HAP-1 (cell line): Measurements from ENCODE around the gene TASL.
"Not testable (repeated sequence)": the region's sequence is repeated elsewhere in the genome, so short reads cannot be mapped to it uniquely, and the experiment has no call there.

ENCODE experiments used
- DNase-seq, 2 experiments: peaks; one replicate each; pipeline ENCODE4 v3.0.0-alpha.2; 2016 to 2020; ENCODE audit warnings: low spot score in 2 of 2
- H3K27me3 ChIP-seq: fragments of 250-450 bp; sonication (Bioruptor Pico); 2 replicates; pipeline ENCODE4 v1.5.1; 2020; ENCODE audit warnings: low read depth, mild to moderate bottlenecking, moderate library complexity
- H3K36me3 ChIP-seq: fragments of 250-450 bp; sonication (Bioruptor Pico); replicated peaks from 2 replicates; pipeline ENCODE4 v1.5.1; 2020; ENCODE audit warnings: mild to moderate bottlenecking
- H3K4me1 ChIP-seq: fragments of 250-450 bp; sonication (Bioruptor Pico); 2 replicates; pipeline ENCODE4 v1.5.1; 2020; ENCODE audit warnings: mild to moderate bottlenecking
- H3K4me3 ChIP-seq: fragments of 250-450 bp; sonication (Bioruptor Pico); 2 replicates; pipeline ENCODE4 v1.5.1; 2020; ENCODE audit warnings: mild to moderate bottlenecking, moderate library complexity
- H3K9me3 ChIP-seq: fragments of 250-450 bp; sonication (Bioruptor Pico); 2 replicates; pipeline ENCODE4 v1.5.1; 2020; ENCODE audit warnings: mild to moderate bottlenecking, moderate library complexity
- in situ Hi-C: fragments of 300-500 bp; cut with MboI; formaldehyde crosslinking; loops from 3 replicates; pipeline ENCODE4 v1.14.3; 2020; ENCODE audit warnings: low sequenced_read_pairs, inconsistent platforms, mixed read lengths

TASL gene

GRCh38 chrX:30577362-30577991 lies at the start of gene TASL:
TASL (minus strand) TSS chrX:30577766; CDS start chrX:30560355, 17,411 bp downstream.
- in situ Hi-C loops: loop anchor here (10.0 kb wide), 1 partner anchor 137 kb away; no protein-coding TSS in a partner anchor
- H3K36me3 ChIP-seq: no peaks in the 10 kb centered on the region
- H3K9me3 ChIP-seq: no peaks in the 10 kb centered on the region
- no peak within 1 kb of the TSS for H3K4me3 ChIP-seq
- H3K27me3 ChIP-seq: no peaks in the 10 kb centered on the region
- DNase-seq: peak; percentile 21 to 24
- H3K4me1 ChIP-seq: no peaks in the 10 kb centered on the region

- peaks cover 12% of the 10 kb centered on the region for H3K4me1 ChIP-seq
- DNase-seq: no peak
- no peak overlapping the region for H3K4me3 ChIP-seq
- in situ Hi-C loops: no loop called here
- no peaks in the 10 kb centered on the region for H3K27me3 ChIP-seq
- no peaks in the 10 kb centered on the region; the same call in 1 of the 2 replicates for H3K9me3 ChIP-seq
- H3K36me3 ChIP-seq: no peaks in the 10 kb centered on the region
Observed at GRCh38 chrX:30626402-30626801, 48.8 kb upstream of the TASL start.

- Histone ChIP-seq H3K4me1 (peaks cover under 1% of the 10 kb centered on the region), H3K27me3 (no peaks in the 10 kb centered on the region), H3K36me3 (no peaks in the 10 kb centered on the region), H3K4me3 (no peak overlapping the region), H3K9me3 (no peaks in the 10 kb centered on the region; the same call in 1 of the 2 replicates)
- in situ Hi-C loops: no loop called here
- DNase-seq: no peak
Observed at GRCh38 chrX:30622361-30622760, 44.8 kb upstream of the TASL start.

GRCh38 chrX:30620980-30621618 lies 43.5 kb upstream of the TASL start:
- in situ Hi-C loops: no loop called here
- H3K9me3 ChIP-seq: no peaks in the 10 kb centered on the region; the same call in 1 of the 2 replicates
- no peaks in the 10 kb centered on the region for H3K27me3 ChIP-seq
- H3K36me3 ChIP-seq: no peaks in the 10 kb centered on the region
- H3K4me1 ChIP-seq: no peaks in the 10 kb centered on the region
- no peak for DNase-seq
- H3K4me3 ChIP-seq: no peak overlapping the region

- Histone ChIP-seq H3K9me3 (no peaks in the 10 kb centered on the region; the same call in 1 of the 2 replicates), H3K4me3 (no peak overlapping the region), H3K4me1 (no peaks in the 10 kb centered on the region), H3K27me3 (no peaks in the 10 kb centered on the region), H3K36me3 (no peaks in the 10 kb centered on the region)
- no peak for DNase-seq
- in situ Hi-C loops: no loop called here
Observed at GRCh38 chrX:30620125-30620524, 42.6 kb upstream of the TASL start.

- DNase-seq: peak in 1 of 2 experiments; percentile 28
- Histone ChIP-seq H3K27me3 (no peaks in the 10 kb centered on the region), H3K9me3 (no peaks in the 10 kb centered on the region; the same call in 1 of the 2 replicates), H3K36me3 (no peaks in the 10 kb centered on the region), H3K4me3 (no peak overlapping the region), H3K4me1 (no peaks in the 10 kb centered on the region)
- in situ Hi-C loops: no loop called here
Observed at GRCh38 chrX:30618160-30618765, 40.7 kb upstream of the TASL start.

- no peak for DNase-seq
- in situ Hi-C loops: no loop called here
- peaks cover 3% of the 10 kb centered on the region; the same call in 1 of the 2 replicates for H3K4me1 ChIP-seq
- H3K9me3 ChIP-seq: no peaks in the 10 kb centered on the region
- H3K27me3 ChIP-seq: no peaks in the 10 kb centered on the region
- H3K36me3 ChIP-seq: no peaks in the 10 kb centered on the region
- no peak overlapping the region for H3K4me3 ChIP-seq
Observed at GRCh38 chrX:30615229-30615628, 37.7 kb upstream of the TASL start.

GRCh38 chrX:30613721-30614120 lies 36.2 kb upstream of the TASL start:
- Histone ChIP-seq H3K4me3 (no peak overlapping the region), H3K9me3 (no peaks in the 10 kb centered on the region), H3K27me3 (no peaks in the 10 kb centered on the region), H3K4me1 (peaks cover 4% of the 10 kb centered on the region; the same call in 1 of the 2 replicates), H3K36me3 (no peaks in the 10 kb centered on the region)
- no peak for DNase-seq
- in situ Hi-C loops: no loop called here

GRCh38 chrX:30612250-30612655 lies 34.7 kb upstream of the TASL start:
- no peak overlapping the region for H3K4me3 ChIP-seq
- no peaks in the 10 kb centered on the region for H3K9me3 ChIP-seq
- DNase-seq: no peak
- H3K27me3 ChIP-seq: no peaks in the 10 kb centered on the region
- H3K36me3 ChIP-seq: no peaks in the 10 kb centered on the region
- peaks cover 4% of the 10 kb centered on the region; the same call in 1 of the 2 replicates for H3K4me1 ChIP-seq
- in situ Hi-C loops: no loop called here

- Histone ChIP-seq H3K4me1 (peaks cover 4% of the 10 kb centered on the region; the same call in 1 of the 2 replicates), H3K27me3 (no peaks in the 10 kb centered on the region), H3K9me3 (no peaks in the 10 kb centered on the region), H3K36me3 (no peaks in the 10 kb centered on the region), H3K4me3 (no peak overlapping the region)
- in situ Hi-C loops: no loop called here
- no peak for DNase-seq
Observed at GRCh38 chrX:30610026-30610425, 32.5 kb upstream of the TASL start.

- Histone ChIP-seq H3K27me3 (no peaks in the 10 kb centered on the region), H3K4me3 (no peak overlapping the region), H3K36me3 (no peaks in the 10 kb centered on the region), H3K4me1 (peaks cover 4% of the 10 kb centered on the region; the same call in 1 of the 2 replicates), H3K9me3 (no peaks in the 10 kb centered on the region)
- in situ Hi-C loops: no loop called here
- DNase-seq: no peak
Observed at GRCh38 chrX:30607155-30607554, 29.6 kb upstream of the TASL start.

GRCh38 chrX:30600269-30601176 lies 23.0 kb upstream of the TASL start:
- H3K27me3 ChIP-seq, in situ Hi-C loops, H3K9me3 ChIP-seq, H3K4me1 ChIP-seq, DNase-seq, H3K36me3 ChIP-seq, H3K4me3 ChIP-seq: not testable (repeated sequence)

- H3K36me3 ChIP-seq: no peaks in the 10 kb centered on the region
- no peaks in the 10 kb centered on the region for H3K4me1 ChIP-seq
- H3K4me3 ChIP-seq: no peak overlapping the region
- in situ Hi-C loops: no loop called here
- H3K9me3 ChIP-seq: no peaks in the 10 kb centered on the region
- DNase-seq: no peak
- no peaks in the 10 kb centered on the region; the same call in 1 of the 2 replicates for H3K27me3 ChIP-seq
Observed at GRCh38 chrX:30597216-30598012, 19.8 kb upstream of the TASL start.
